ENCODE measurements around the gene CIAO2A. TPM values are rescaled to one million over a fixed set of nuclear protein-coding genes. Genes with fewer than 3 reads are reported as not detected.

CIAO2A gene
- total RNA-seq, 6 experiments from 2014 or later: 84.2 to 186 (median 126) TPM

DNA sequence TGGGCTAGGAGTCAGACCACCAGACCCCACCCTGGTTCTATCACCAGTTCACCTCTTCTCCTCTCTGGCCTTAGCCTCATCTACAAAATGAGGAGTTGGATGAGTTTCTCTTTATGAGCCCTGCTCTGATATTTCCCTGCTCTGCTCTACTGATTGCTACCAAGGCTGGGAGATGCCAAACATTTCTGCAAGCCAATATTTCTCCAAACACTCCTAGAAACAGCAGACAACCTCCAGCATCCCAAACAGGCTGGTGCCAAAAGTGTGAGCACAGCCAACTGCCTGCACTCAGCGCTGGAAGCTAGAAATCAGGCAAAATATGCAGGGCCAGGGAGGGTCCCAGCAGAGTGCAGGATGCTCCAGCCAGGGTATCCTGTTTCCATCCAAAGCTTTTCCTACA, 58.1 kb downstream of the CIAO2A start:
- Histone ChIP-seq H3K9me3 (no peaks in the 10 kb centered on the region), H3K27me3 (no peaks in the 10 kb centered on the region), H3K27ac (no peak overlapping the region), H3K36me3 (no peaks in the 10 kb centered on the region), H3K4me1 (no peaks in the 10 kb centered on the region), H3K4me3 (no peak overlapping the region)
- TF ChIP-seq POLR2A (IDR thresholded peaks at IDR 0.05): no peak
- TF ChIP-seq, protein P1, sequence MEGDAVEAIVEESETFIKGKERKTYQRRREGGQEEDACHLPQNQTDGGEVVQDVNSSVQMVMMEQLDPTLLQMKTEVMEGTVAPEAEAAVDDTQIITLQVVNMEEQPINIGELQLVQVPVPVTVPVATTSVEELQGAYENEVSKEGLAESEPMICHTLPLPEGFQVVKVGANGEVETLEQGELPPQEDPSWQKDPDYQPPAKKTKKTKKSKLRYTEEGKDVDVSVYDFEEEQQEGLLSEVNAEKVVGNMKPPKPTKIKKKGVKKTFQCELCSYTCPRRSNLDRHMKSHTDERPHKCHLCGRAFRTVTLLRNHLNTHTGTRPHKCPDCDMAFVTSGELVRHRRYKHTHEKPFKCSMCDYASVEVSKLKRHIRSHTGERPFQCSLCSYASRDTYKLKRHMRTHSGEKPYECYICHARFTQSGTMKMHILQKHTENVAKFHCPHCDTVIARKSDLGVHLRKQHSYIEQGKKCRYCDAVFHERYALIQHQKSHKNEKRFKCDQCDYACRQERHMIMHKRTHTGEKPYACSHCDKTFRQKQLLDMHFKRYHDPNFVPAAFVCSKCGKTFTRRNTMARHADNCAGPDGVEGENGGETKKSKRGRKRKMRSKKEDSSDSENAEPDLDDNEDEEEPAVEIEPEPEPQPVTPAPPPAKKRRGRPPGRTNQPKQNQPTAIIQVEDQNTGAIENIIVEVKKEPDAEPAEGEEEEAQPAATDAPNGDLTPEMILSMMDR (IDR thresholded peaks at IDR 0.05): no peak
- intact Hi-C loops (cut with DNase I): no loop called here
- WGBS (ENCODE audit: insufficient coverage, low coverage, low lambda C conversion rate, missing lambda C conversion rate): 100% methylated on average over 1 of the region's 1 CpG
- DNase-seq: no peak
- no peak for ATAC-seq

DNA sequence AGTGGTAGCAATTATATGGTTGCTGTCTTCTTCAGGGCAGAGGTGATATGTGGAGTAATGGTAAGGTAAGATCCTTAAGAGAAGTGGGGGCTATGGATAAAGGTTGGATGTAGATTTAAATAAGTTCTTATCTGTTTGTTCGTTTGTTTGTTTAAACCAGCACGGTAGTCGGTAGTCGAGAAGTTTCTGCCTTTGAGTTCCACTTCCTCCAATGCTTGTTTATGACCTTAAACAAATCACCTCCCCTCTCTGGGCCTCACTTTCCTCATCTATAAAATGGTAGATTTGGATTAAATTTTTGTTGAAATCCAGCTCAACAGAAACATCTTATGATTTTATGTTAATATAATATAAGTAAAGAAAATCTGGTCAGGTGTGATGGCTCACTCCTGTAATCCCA, 59.1 kb downstream of the CIAO2A start:
- H3K4me1 ChIP-seq: no peaks in the 10 kb centered on the region
- ATAC-seq: no peak
- intact Hi-C loops (cut with DNase I): no loop called here
- 32% methylated on average over 4 of the region's 4 CpGs for WGBS (ENCODE audit: insufficient coverage, low coverage, low lambda C conversion rate, missing lambda C conversion rate)
- H3K4me3 ChIP-seq: no peak overlapping the region
- no peaks in the 10 kb centered on the region for H3K27me3 ChIP-seq
- H3K27ac ChIP-seq: no peak overlapping the region
- TF ChIP-seq POLR2A (IDR thresholded peaks at IDR 0.05): no peak
- TF ChIP-seq, protein P1 (IDR thresholded peaks at IDR 0.05): no peak
- no peaks in the 10 kb centered on the region for H3K36me3 ChIP-seq
- no peaks in the 10 kb centered on the region for H3K9me3 ChIP-seq
- no peak for DNase-seq

DNA sequence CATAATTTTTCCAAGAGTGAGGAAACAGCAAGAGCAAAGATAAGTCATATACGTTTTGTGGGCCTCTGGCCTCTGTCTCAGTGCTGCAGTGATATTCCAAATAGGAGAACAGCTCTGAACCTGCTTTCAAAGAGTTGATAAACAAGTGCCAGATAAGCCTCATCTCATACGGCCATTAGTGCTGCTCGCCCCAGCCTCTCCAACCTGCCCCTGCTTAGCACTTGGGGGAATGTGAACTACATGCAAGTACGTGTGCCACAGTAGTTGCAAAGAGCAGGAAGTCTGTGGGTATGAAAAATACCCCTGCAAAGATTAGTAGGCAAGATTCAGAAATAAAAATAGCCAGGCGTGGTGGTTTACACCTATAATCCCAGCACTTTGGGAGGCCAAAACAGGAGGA, 61.3 kb downstream of the CIAO2A start:
- H3K36me3 ChIP-seq: no peaks in the 10 kb centered on the region
- intact Hi-C loops (cut with DNase I): no loop called here
- H3K27me3 ChIP-seq: no peaks in the 10 kb centered on the region
- TF ChIP-seq, protein P1 (IDR thresholded peaks at IDR 0.05): no peak
- no peak for TF ChIP-seq POLR2A (IDR thresholded peaks at IDR 0.05)
- ATAC-seq (no peak), DNase-seq (no peak)
- 65% methylated on average over 4 of the region's 5 CpGs for WGBS (ENCODE audit: insufficient coverage, low coverage, low lambda C conversion rate, missing lambda C conversion rate)
- H3K4me1 ChIP-seq: peaks cover 0 to 8% (median under 1%) of the 10 kb centered on the region in 4 donors
- no peak overlapping the region for H3K27ac ChIP-seq
- H3K9me3 ChIP-seq: no peaks in the 10 kb centered on the region
- H3K4me3 ChIP-seq: no peak overlapping the region

DNA sequence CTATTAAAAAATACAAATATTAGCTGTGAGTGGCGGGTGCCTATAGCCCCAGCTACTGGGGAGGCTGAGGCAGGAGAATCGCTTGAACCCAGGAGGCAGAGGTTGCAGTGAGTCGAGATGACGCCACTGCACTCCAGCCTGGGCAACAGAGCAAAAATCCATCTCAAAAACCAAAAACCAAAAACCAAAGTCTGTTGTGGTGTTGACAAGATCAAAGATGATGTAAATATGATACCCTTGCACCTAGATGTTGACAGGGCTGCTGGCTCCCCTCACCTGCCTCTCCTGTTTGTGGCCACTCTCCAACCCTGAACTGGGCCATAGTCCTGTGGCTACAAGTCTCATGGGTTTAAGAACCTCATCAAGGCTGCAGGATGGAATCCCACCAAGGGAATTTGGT, 63.5 kb downstream of the CIAO2A start:
- Histone ChIP-seq H3K4me1 (peaks cover 0 to 15% (median 7%) of the 10 kb centered on the region in 4 donors), H3K27ac (no peak overlapping the region), H3K4me3 (no peak overlapping the region), H3K27me3 (no peaks in the 10 kb centered on the region), H3K36me3 (no peaks in the 10 kb centered on the region), H3K9me3 (no peaks in the 10 kb centered on the region)
- intact Hi-C loops (cut with DNase I): no loop called here
- no peak for ATAC-seq
- TF ChIP-seq, protein P1 (IDR thresholded peaks at IDR 0.05): no peak
- no peak for TF ChIP-seq POLR2A (IDR thresholded peaks at IDR 0.05)
- WGBS (ENCODE audit: insufficient coverage, low coverage, low lambda C conversion rate, missing lambda C conversion rate): 94% methylated on average over 4 of the region's 4 CpGs
- DNase-seq: no peak

DNA sequence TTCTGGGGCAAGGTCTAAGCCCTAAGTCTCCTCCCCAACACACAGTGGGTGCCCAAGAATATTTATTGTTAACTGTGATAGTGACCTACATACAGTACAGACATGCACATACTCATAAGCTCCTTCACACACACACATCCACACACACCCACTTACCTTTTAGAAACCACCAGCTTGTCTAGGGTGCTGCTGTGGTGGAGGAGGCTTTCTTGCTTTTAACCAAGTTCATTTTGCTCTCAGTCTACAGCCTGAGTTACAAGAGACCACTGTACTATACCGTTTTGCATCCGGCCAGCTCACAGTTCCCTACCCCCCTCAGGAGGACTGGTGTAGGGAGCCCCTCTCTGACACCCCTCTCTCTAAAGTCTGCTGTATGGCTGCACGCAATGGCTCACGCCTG, 64.0 kb downstream of the CIAO2A start:
- intact Hi-C loops (cut with DNase I): no loop called here
- no peak for TF ChIP-seq POLR2A (IDR thresholded peaks at IDR 0.05)
- TF ChIP-seq, protein P1 (IDR thresholded peaks at IDR 0.05): no peak
- peaks cover 0 to 19% (median 7%) of the 10 kb centered on the region in 4 donors for H3K4me1 ChIP-seq
- no peak for DNase-seq
- H3K27ac ChIP-seq: no peak overlapping the region
- no peaks in the 10 kb centered on the region for H3K36me3 ChIP-seq
- no peak overlapping the region for H3K4me3 ChIP-seq
- H3K9me3 ChIP-seq: no peaks in the 10 kb centered on the region
- no peak for ATAC-seq
- H3K27me3 ChIP-seq: no peaks in the 10 kb centered on the region
- 92% methylated on average over 2 of the region's 4 CpGs for WGBS (ENCODE audit: insufficient coverage, low coverage, low lambda C conversion rate, missing lambda C conversion rate)
